IPS DF 19.7 (cell line): Measurements from ENCODE around the gene XYLB.
"Not testable (repeated sequence)": the region's sequence is repeated elsewhere in the genome, so short reads cannot be mapped to it uniquely, and the experiment has no call there.

Experiments used
- DNase-seq: peaks from one replicate; pipeline ENCODE4 v3.0.0-alpha.2; 2013; ENCODE audit warnings: low read depth, low spot score

Gene XYLB

DNA sequence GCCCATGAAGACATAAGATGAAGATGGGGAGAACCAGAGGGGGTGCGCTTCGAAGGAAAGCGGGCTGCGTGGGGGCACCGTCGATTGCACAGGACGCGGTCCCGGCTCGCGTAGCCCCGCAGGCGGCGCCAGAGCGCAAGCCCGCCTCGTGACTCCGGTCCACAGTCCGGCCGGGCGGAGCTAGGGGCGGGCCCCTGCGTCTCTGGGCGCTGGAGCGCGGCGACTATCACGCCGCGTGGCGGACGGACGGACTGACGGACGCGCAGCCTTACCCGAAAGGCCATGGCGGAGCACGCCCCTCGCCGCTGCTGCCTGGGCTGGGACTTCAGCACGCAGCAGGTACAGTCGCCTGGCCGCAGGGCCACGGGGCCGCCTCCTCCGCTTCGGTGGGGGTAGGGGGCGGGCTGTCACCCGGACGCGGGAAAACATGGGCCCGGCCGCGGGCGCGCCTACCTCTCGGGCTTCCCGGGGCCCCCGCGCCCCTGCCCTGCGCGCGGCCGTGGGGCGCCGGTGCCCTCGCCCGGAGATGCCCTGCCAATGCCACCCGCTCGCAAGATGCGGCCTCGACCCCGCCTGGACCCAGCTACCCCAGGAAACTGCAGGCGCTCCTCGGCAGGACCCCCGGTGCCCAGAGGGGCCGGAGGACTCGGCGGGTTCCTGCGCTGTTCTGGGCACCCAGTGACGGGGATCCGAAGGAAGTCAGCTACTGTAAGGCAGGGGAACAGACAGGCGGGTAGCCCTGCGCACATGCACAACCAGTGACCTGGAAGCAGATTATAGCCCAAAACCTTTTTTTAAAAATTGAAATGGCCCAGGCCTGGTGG is at the start of gene XYLB:
Gene XYLB, plus strand, starts transcription at position 199 of the 824 bp plus-strand sequence. Its CDS starts 84 bp downstream, at position 283.
- DNase-seq, result no peak

- DNase-seq, result not testable (repeated sequence)
These were observed 49.5 kb upstream of the XYLB start for GRCh38 chr3:38297053-38297452.

- DNase-seq, result no peak
These were observed 49.0 kb upstream of the XYLB start for GRCh38 chr3:38297537-38297936.

DNA sequence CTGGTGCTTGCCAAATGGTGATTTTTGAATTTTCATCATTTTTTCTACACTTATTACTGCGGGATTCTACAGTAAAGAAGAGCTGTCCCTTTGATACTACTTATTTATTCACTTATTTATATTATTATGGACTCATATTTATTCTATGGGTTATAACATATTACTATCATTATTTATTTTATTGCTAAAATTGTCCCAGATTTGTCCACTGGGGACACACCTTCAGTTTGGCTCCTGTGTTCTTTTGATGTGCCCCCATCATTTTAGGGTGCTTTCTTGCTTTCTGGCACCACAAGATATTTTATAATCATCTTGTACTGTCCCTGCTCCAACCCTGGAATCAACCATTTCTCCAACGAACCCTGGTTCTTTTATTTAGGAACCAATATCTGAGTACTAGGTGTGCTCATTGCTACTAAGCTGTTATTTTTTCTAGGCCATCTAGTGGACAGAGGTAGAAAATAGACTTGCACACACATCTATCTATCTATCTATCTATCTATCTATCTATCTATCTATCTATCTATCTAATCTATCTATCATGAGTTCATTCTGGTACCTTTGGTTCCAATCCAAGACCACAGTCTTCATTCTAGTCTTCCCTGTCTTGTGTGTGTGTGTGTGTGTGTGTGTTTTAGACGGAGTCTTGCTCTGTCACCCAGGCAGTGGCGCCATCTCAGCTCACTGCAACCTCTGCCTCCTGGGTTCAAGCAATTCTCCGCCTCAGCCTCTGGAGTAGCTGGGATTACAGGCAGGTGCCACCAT is 48.5 kb upstream of the XYLB start:
- no peak for DNase-seq

DNA sequence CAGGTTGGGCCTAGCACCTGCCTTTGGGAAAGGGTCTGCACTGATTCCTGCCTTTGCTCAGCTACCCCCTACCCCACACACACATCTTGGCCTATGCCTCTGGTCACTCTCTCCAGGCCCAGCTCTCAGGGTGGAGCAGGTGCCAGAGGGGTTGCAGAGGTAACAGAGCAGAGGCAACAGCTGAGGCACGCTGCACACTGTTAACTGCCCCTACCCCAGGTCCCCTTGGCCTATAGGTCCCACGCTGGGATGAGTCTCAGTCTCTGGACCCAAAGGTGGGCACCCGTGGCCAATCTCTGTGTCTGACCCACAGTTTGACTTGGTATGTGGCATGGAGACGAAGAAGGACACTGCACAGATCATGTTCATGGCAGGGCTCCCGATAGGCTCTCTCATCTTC is 39.6 kb upstream of the XYLB start:
- DNase-seq, result no peak

GRCh38 chr3:38307599-38307998 is 39.0 kb upstream of the XYLB start:
- no peak for DNase-seq

DNA sequence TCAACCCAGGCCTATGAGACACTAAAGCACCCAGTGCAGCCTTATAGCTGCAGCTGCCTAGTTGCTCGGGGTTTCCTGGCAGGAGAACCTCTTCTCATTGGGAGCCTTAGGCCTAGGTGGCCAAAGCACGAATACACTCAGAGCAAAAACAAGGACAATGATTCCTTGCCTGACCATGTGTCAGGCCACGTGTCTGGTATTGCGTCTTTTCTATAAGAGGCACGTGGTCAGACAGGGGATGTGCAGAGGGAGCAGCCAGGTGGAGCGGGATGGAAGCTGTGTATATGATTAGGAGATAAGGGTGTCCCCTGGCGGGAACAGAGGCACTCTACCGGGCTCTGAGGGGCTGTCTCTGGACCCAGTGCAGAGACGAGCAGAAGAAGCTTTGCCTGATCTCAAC is 38.1 kb upstream of the XYLB start:
- DNase-seq, result no peak

- DNase-seq, result no peak
These were observed 35.1 kb upstream of the XYLB start for GRCh38 chr3:38311476-38311875.

DNA sequence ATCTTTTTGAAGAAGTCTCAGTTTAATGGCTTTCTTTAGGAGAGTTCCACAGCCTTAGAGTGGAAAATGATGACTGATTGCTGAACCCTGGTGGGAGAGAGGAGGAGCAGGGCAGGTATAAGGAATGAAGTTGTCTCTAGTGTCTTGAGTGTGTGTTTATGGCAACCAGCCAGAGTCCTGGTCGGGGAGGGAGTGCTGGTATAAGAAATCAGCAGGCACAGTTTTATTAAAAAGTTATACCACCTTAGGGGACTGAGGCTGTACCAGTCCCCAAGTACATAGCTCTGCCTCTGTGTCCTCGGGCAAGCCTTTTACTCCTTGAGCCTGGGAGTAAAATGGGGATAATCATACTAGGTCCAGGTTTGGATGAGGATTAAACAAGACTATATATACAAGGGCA is 34.6 kb upstream of the XYLB start:
- no peak for DNase-seq

DNA sequence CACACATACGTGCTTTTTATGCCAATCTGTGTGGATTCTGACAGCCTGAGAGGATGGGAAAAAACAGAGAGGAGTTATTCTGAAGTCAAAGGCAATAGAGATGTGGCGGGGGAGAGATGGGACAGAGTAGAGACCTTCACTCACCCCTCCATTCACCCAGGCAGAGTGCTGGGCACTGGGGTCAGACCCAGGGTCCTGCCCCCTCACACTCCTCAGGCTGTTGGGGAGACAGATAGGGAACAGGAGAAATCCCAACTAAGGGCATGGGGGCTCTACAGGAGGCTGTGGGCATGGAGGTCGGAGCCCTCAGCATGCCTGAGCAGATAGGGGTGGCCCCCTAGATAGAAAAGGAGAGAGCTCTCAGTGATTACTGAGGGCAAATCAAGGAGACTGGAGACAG is 34.2 kb upstream of the XYLB start:
- DNase-seq, result no peak

GRCh38 chr3:38313263-38313662 is 33.3 kb upstream of the XYLB start:
- no peak for DNase-seq

DNA sequence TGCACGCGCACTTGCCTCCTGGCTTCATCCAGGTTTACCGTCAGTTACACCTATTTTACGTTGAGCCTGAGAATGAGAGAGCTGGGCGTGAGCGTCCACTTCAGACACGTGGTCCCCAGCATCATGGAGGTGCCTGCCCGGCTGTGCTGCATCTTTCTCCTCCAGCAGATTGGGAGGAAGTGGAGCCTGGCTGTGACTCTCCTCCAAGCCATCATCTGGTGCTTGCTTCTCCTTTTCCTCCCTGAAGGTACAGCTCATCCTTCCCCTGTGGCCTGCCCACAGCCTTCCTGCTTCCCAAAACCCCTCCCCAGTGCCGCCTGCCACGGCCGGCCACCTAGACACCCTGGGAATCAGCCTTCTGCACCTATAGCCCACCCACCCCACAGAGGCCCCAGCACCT is 32.9 kb upstream of the XYLB start:
- no peak for DNase-seq

GRCh38 chr3:38314112-38314763 is 32.3 kb upstream of the XYLB start:
- no peak for DNase-seq

DNA sequence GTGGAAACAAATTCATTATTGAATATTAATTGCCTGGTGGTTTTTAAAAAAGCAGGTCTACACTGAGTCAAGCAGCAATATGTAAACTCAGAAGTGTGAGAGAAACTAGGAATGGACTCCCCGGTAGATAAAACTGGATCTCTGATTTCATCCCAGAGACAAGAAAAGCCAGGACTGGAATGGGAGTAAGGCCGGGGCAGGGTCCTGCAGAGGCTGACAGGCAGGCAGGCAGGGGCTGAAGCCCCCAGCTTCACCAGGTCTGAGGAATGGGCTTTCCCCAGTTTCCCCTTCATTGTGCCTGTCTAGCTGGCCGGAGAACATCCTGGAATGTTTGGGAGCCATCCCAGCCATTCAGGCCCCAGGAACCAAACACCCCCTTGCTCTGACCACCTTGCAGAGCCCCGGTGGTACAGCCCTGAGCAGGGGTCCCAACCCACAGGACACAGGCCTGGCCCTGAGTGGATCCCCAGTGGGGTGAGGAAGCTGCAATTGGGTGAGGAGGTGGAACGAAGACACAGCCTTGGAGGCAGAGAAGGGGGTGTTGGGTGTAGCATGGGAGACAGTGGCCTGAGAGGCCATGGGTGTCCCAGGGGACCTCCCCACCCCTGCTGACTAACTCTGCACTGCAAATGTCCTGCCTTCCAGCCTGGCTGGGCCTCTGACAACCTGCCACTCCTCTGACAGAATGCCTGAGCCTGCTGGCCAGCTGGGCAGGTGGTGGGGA is 31.7 kb upstream of the XYLB start:
- DNase-seq, result no peak

DNA sequence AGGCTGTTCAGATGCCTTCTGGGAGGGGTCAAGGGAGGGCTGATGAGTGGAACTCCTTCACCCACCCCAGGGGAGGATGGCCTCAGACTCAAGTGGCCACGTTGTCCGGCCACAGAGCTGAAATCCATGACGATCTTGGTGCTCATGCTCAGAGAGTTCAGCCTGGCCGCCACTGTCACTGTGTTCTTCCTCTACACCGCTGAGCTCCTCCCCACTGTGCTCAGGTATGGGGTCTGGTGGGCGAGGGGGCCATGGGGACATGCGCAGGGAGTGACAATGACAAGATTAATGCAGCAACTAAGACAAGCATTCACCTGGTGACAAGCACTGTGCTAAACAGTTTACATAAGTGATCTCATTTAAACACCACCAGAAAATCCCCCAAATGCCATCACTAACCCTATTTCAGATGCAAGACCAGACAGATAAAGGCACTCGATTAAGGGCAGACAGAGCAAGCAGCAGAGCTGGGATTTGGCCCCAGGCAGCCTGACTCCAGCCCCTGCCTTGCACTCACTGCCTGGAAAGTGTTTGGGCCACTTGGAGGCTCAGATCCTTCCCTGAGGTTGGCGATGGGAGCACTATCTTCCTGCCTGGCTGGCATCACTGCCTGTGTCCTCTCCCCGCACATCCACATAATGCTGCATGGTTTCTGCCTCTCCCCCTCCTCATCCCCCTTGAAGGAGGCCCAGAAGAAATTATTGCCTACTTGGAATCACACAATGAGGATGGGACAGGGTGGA is 30.9 kb upstream of the XYLB start:
- no peak for DNase-seq

DNA sequence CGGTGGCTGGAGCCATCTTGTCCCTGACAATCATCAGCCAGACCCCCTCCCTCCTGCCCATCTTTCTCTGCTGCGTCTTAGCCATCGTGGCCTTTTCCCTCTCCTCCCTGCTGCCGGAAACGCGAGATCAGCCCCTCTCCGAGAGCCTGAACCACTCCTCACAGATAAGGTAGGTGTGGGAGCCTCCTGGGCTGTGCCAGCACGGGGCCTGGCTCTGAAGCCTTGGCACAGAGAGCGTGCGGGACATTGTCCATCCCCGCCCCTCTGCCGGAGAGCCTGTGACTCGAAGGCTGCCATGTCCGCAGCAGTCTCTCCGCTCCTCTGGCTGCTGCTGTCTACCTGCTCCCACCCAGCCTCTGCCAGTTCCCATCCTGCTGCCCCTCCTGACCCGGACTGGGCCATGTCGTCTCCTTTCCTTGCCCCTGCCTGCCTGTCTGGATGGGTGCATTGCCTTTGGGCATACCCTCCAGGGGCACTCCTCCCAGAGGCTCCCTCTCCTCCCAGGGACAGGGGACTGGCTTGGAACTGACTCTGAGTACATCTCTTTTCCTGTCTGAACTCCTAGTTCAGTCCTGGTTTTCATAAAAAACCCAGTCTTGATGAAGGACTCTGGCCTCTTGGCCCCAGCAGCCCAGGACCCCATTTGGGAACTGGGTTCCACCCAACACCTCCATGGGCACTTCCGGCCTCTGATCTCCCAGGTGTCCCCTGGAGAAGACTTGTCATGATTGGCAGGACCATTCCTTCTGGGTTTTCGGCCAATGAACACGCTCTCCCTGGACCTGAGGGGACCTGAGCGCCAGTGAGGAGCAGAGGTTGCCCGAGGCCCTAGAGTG is 30.0 kb upstream of the XYLB start:
- no peak for DNase-seq

DNA sequence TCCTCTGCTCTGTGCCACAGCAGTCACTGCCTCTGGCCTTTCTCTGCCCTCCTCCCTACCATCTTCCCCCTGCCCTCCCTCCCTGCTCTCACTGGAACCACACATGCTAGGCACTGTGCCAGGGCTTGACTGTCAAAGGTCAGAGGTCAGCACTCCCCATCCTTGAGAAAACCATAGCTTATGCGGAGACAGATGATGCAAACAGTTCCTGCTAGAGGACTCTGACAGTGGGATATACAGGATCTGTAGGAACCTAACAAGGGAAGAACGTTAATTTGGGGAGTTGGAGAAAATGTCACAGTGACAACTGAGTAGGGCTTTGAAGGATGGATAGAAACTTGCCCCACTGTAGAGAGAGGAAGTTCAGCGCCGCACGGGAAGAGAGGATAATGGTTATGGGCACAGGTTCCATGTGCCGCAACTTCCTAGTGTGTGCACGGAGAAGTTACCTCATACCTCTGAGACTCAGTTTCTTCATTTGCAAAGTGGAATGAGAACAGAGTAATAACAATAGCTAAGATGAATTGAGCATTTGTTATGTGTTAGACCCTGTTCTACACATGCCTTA is 29.3 kb upstream of the XYLB start:
- no peak for DNase-seq

GRCh38 chr3:38318766-38319671 is 27.6 kb upstream of the XYLB start:
- no peak for DNase-seq

DNA sequence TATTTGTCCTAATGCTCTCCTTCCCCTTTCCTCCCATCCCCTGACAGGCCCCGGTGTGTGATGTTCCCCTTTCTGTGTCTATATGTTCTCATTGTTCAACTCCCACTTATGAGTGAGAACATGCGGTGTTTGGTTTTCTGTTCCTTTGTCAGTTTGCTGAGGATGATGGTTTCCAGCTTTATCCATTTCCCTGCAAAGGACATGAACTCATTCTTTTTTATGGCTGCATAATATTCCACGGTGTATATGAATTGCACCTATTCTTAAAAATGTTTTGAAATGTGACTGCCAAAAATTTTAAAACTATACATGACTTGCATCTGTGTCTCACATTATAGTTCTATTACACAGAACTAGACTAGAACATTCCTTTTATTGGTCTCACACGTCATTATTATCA is 25.9 kb upstream of the XYLB start:
- DNase-seq, result not testable (repeated sequence)
